H1 (cell line): ENCODE results near the gene KCNQ1. TPM values are rescaled to one million over a fixed set of nuclear protein-coding genes. Genes with fewer than 3 reads are reported as not detected.

Source experiments
- CTCF ChIA-PET: fragments of 300-600 bp; sonication (Branson Sonifier 250); formaldehyde crosslinking; loops from one replicate; lab custom pipeline; 2021; ENCODE audit not compliant: partially characterized antibody; lab: Charles Lee
- POLR2A ChIA-PET: fragments of 300-600 bp; sonication (Branson Sonifier 250); formaldehyde crosslinking; loops from one replicate; lab custom pipeline; 2021; ENCODE audit warnings: inconsistent platforms; ENCODE audit not compliant: partially characterized antibody; lab: Charles Lee
- DNase-seq, 2 experiments: peaks; one replicate each; pipeline versions ENCODE4 v3.0.0 to v3.0.0-alpha.2; 2010 to 2022; ENCODE audit warnings: low spot score in 2 of 2, low read depth in 1 of 2, mixed read lengths in 1 of 2
- FAIRE-seq: peaks from 2 replicates; lab custom pipeline; 2011; peaks lifted over from hg19 to GRCh38; lab: Jason Lieb, UNC
- H2AFZ ChIP-seq: 2 replicates; pipeline ENCODE4 v1.8.1; 2012; ENCODE audit warnings: low read length, inconsistent platforms
- H2AK5ac ChIP-seq: 2 replicates; pipeline ENCODE4 v1.6.1; 2013; ENCODE audit warnings: low read depth, low read length
- H2BK120ac ChIP-seq: replicated peaks from 2 replicates; pipeline ENCODE3; 2013; ENCODE audit warnings: low read depth, low read length, inconsistent platforms
- H2BK12ac ChIP-seq: 2 replicates; pipeline ENCODE4 v1.6.1; 2013; ENCODE audit warnings: low read depth, low read length
- H2BK15ac ChIP-seq: 2 replicates; pipeline ENCODE4 v1.6.1; 2013; ENCODE audit warnings: low read length
- H2BK20ac ChIP-seq: 2 replicates; pipeline ENCODE4 v1.6.1; 2013; ENCODE audit warnings: low read length
- H2BK5ac ChIP-seq: 2 replicates; pipeline ENCODE4 v1.6.1; 2013; ENCODE audit warnings: low read depth, low read length
- H3K14ac ChIP-seq: 2 replicates; pipeline ENCODE4 v1.6.1; 2013; ENCODE audit warnings: inconsistent platforms; ENCODE audit not compliant: insufficient read length
- H3K18ac ChIP-seq: 2 replicates; pipeline ENCODE4 v1.6.1; 2013; ENCODE audit warnings: low read length; ENCODE audit errors: extremely low read depth
- H3K23ac ChIP-seq: 2 replicates; pipeline ENCODE4 v1.6.1; 2013; ENCODE audit warnings: inconsistent platforms; ENCODE audit not compliant: insufficient read length
- H3K23me2 ChIP-seq: 2 replicates; pipeline ENCODE4 v1.6.1; 2013; ENCODE audit warnings: low read depth, low read length
- H3K27ac ChIP-seq: 2 replicates; pipeline ENCODE4 v1.6.1; 2011; ENCODE audit warnings: low read depth, low read length, inconsistent platforms
- H3K27me3 ChIP-seq, 4 experiments: replicated peaks in 1 of 4; 1 replicate in 1 of 4; 2 replicates in 3 of 4; pipeline versions ENCODE4 v1.6.1 to v1.8.1; 2011 to 2013; ENCODE audit warnings: low read length in 3 of 4, mild to moderate bottlenecking in 3 of 4, inconsistent platforms in 2 of 4, mixed read lengths in 2 of 4, moderate library complexity in 1 of 4; ENCODE audit not compliant: control insufficient read depth in 3 of 4, insufficient read depth in 3 of 4; ENCODE audit errors: extremely low read depth in 1 of 4
- H3K36me3 ChIP-seq, 4 experiments: 2 replicates each; pipeline versions ENCODE4 v1.6.1 to v1.8.1; 2011 to 2013; ENCODE audit warnings: mild to moderate bottlenecking in 4 of 4, low read length in 3 of 4, moderate library complexity in 2 of 4, control low read depth in 1 of 4, inconsistent platforms in 1 of 4; ENCODE audit not compliant: insufficient read depth in 4 of 4, control insufficient read depth in 2 of 4
- H3K4ac ChIP-seq: replicated peaks from 2 replicates; pipeline ENCODE3; 2013; ENCODE audit warnings: low read length, low read depth, mixed read lengths, inconsistent platforms; ENCODE audit not compliant: insufficient read length
- H3K4me1 ChIP-seq, 4 experiments: replicated peaks in 1 of 4; 1 replicate in 1 of 4; 2 replicates in 3 of 4; pipeline versions ENCODE4 v1.6.1 to v1.8.1; 2011 to 2013; ENCODE audit warnings: low read length in 3 of 4, inconsistent platforms in 2 of 4, mixed read lengths in 1 of 4; ENCODE audit not compliant: insufficient read depth in 4 of 4, control insufficient read depth in 3 of 4
- H3K4me2 ChIP-seq, 2 experiments: 2 replicates each; pipeline versions ENCODE4 v1.6.1 to v1.8.1; 2011 to 2013; ENCODE audit warnings: low read depth in 2 of 2, low read length in 2 of 2, control low read depth in 1 of 2, inconsistent platforms in 1 of 2, mild to moderate bottlenecking in 1 of 2; ENCODE audit not compliant: insufficient read depth in 1 of 2
- H3K4me3 ChIP-seq, 4 experiments: fragments of 200-600, 300-600 bp in 1 of 4; sonication (generic), shearing (Covaris generic), sonication (Bioruptor Twin) in 1 of 4; 2 replicates each; pipeline versions ENCODE4 v1.5.1 to v1.8.1; 2011 to 2016; ENCODE audit warnings: low read length in 4 of 4, low read depth in 3 of 4, control low read depth in 2 of 4, inconsistent platforms in 2 of 4, mild to moderate bottlenecking in 2 of 4, mixed read lengths in 1 of 4, moderate library complexity in 1 of 4; ENCODE audit not compliant: insufficient read depth in 2 of 4; ENCODE audit errors: extremely low read depth in 1 of 4
- H3K56ac ChIP-seq: replicated peaks from 2 replicates; pipeline ENCODE3; 2013; ENCODE audit warnings: low read depth, mild to moderate bottlenecking, mixed read lengths, low read length, inconsistent platforms; ENCODE audit not compliant: insufficient read length
- H3K79me1 ChIP-seq: 2 replicates; pipeline ENCODE4 v1.6.1; 2013; ENCODE audit warnings: low read depth, low read length, control low read depth
- H3K79me2 ChIP-seq, 2 experiments: 2 replicates each; pipeline versions ENCODE4 v1.6.1 to v1.8.1; 2012 to 2013; ENCODE audit warnings: low read length in 2 of 2, mild to moderate bottlenecking in 2 of 2, inconsistent platforms in 1 of 2; ENCODE audit not compliant: insufficient read depth in 2 of 2, control insufficient read depth in 1 of 2
- H3K9ac ChIP-seq, 4 experiments: replicated peaks in 1 of 4; 1 replicate in 1 of 4; 2 replicates in 3 of 4; pipeline versions ENCODE4 v1.6.1 to v1.8.1; 2011 to 2013; ENCODE audit warnings: low read depth in 3 of 4, low read length in 3 of 4, control low read depth in 2 of 4, mild to moderate bottlenecking in 2 of 4, moderate library complexity in 2 of 4, inconsistent platforms in 1 of 4; ENCODE audit errors: extremely low read depth in 1 of 4
- H3K9me3 ChIP-seq, 2 experiments: 2 replicates each; pipeline versions ENCODE4 v1.6.1 to v1.8.1; 2012 to 2013; ENCODE audit warnings: mild to moderate bottlenecking in 2 of 2, moderate library complexity in 2 of 2, control low read depth in 1 of 2, inconsistent platforms in 1 of 2, low read depth in 1 of 2, low read length in 1 of 2, mixed read lengths in 1 of 2; ENCODE audit not compliant: insufficient read depth in 2 of 2
- H4K20me1 ChIP-seq, 2 experiments: replicated peaks in 1 of 2; 2 replicates each; pipeline versions ENCODE3 to v1.8.1; 2011 to 2013; ENCODE audit warnings: inconsistent platforms in 2 of 2, low read length in 2 of 2, mild to moderate bottlenecking in 1 of 2; ENCODE audit not compliant: insufficient read depth in 2 of 2, control insufficient read depth in 1 of 2
- H4K5ac ChIP-seq: 2 replicates; pipeline ENCODE4 v1.6.1; 2013; ENCODE audit warnings: low read length, low read depth, mixed read lengths, inconsistent platforms; ENCODE audit not compliant: insufficient read length
- H4K8ac ChIP-seq: 2 replicates; pipeline ENCODE4 v1.8.0; 2013; ENCODE audit warnings: mild to moderate bottlenecking, moderate library complexity, low read length, inconsistent platforms; ENCODE audit not compliant: insufficient read depth; ENCODE audit errors: extremely low read depth
- H4K91ac ChIP-seq: replicated peaks from 2 replicates; pipeline ENCODE3; 2013; ENCODE audit warnings: low read length, mixed read lengths, inconsistent platforms; ENCODE audit not compliant: insufficient read length
- BACH1 ChIP-seq: IDR thresholded peaks from 2 replicates; pipeline ENCODE4 v1.6.1; 2012; ENCODE audit warnings: low read length, improper control_type of control experiment
- BRCA1 ChIP-seq: IDR thresholded peaks from 2 replicates; pipeline ENCODE4 v1.6.1; 2012; ENCODE audit warnings: low read depth, low read length, improper control_type of control experiment
- FOSL1 ChIP-seq: IDR thresholded peaks from 2 replicates; pipeline ENCODE4 v1.6.1; 2011; ENCODE audit warnings: mild to moderate bottlenecking, low read depth, low read length, moderate library complexity; ENCODE audit not compliant: insufficient read depth
- GABPA ChIP-seq: IDR thresholded peaks from 2 replicates; pipeline ENCODE4 v1.6.1; 2011; ENCODE audit warnings: mild to moderate bottlenecking, low read length, moderate library complexity, borderline replicate concordance; ENCODE audit not compliant: insufficient read depth
- GTF2F1 ChIP-seq: IDR thresholded peaks from 2 replicates; pipeline ENCODE4 v1.6.1; 2012; ENCODE audit warnings: low read depth, low read length, improper control_type of control experiment, borderline replicate concordance
- MAFK ChIP-seq: IDR thresholded peaks from 2 replicates; pipeline ENCODE4 v1.6.1; 2012; ENCODE audit warnings: low read depth, mild to moderate bottlenecking, improper control_type of control experiment, low read length
- NRF1 ChIP-seq: IDR thresholded peaks from 2 replicates; pipeline ENCODE4 v1.6.1; 2011; ENCODE audit warnings: mild to moderate bottlenecking, low read depth, low read length, improper control_type of control experiment
- POLR2A ChIP-seq, 2 experiments: IDR thresholded peaks; 1 replicate in 1 of 2; 2 replicates in 1 of 2; pipeline ENCODE4 v1.6.1; 2011; ENCODE audit warnings: low read depth in 2 of 2, low read length in 2 of 2, mild to moderate bottlenecking in 2 of 2; ENCODE audit errors: control extremely low read depth in 1 of 2
- RXRA ChIP-seq: IDR thresholded peaks from 2 replicates; pipeline ENCODE4 v1.6.1; 2011; ENCODE audit warnings: low read depth, mild to moderate bottlenecking, low read length, moderate library complexity; ENCODE audit not compliant: insufficient read depth
- SAP30 ChIP-seq: fragments of 300-600 bp; sonication (generic); IDR thresholded peaks from 2 replicates; pipeline ENCODE4 v1.7.1; 2012; ENCODE audit warnings: low read length, moderate library complexity, mild to moderate bottlenecking, inconsistent platforms; ENCODE audit not compliant: insufficient read depth, insufficient replicate concordance
- SIRT6 ChIP-seq: IDR thresholded peaks from one replicate; pipeline ENCODE4 v1.7.1; 2012; ENCODE audit warnings: low read length, inconsistent platforms
- SIX5 ChIP-seq: IDR thresholded peaks from 2 replicates; pipeline ENCODE4 v1.6.1; 2011; ENCODE audit warnings: mild to moderate bottlenecking, low read depth, low read length
- SP2 ChIP-seq: IDR thresholded peaks from 2 replicates; pipeline ENCODE4 v1.6.1; 2012; ENCODE audit warnings: mild to moderate bottlenecking, low read length, inconsistent platforms
- WGBS, 2 experiments: shearing (Covaris generic) in 1 of 2; methylation state at CpG; one replicate each; pipeline versions ENCODE4 v1.1.6 to v1.1.7; 2013 to 2015; ENCODE audit warnings: low lambda C conversion rate in 2 of 2, mixed read lengths in 2 of 2, inconsistent platforms in 1 of 2, low coverage in 1 of 2, missing lambda C conversion rate in 1 of 2; ENCODE audit not compliant: insufficient replicate concordance in 2 of 2, insufficient coverage in 1 of 2, insufficient read length in 1 of 2; ENCODE audit errors: extremely low coverage in 1 of 2, missing lambda C conversion rate in 1 of 2; 5-methylcytosine and 5-hydroxymethylcytosine counted together
- polyA plus RNA-seq, 7 experiments: library from polyadenylated mRNA; depleted of rRNA in 3 of 7; stranded (reverse) in 5 of 7; unstranded in 2 of 7; fragments of >200 nt in 5 of 7; fragments of 200-250 nt in 2 of 7; gene quantifications; 1 replicate in 5 of 7; 2 replicates in 1 of 7; 4 replicates in 1 of 7; pipeline versions ENCODE4 v1.2.1 to v1.2.3, GENCODE V29; 2011 to 2013; ENCODE audit warnings: missing spikeins in 2 of 7, mixed read lengths in 2 of 7
- total RNA-seq: library from RNA; stranded (reverse); fragmentation: NEBNext Ultra II Directional; extraction: Animal tissue kit (Norgen Biotek cat#: 25700); gene quantifications from 2 replicates; pipeline ENCODE4 v1.2.1, GENCODE V29; 2021

KCNQ1 gene
- total and polyA plus RNA-seq, 2 of the 8 experiments (the other 6 are each of a cell fraction or from before 2014, with no cell fraction given), result 1.9 to 2.0 TPM

- no peak overlapping the region for H3K14ac ChIP-seq
- no peak for FAIRE-seq
- H2AFZ ChIP-seq, result no peak overlapping the region
- no peak overlapping the region for H3K18ac ChIP-seq
- no peaks in the 10 kb centered on the region for H3K79me2 ChIP-seq
- no peak for DNase-seq
- peaks cover 0 to 22% (median 14%) of the 10 kb centered on the region in 4 experiments; a peak in 5 of 7 replicates for H3K27me3 ChIP-seq
- H2BK5ac ChIP-seq, result no peak overlapping the region
- H3K79me1 ChIP-seq, result no peaks in the 10 kb centered on the region
- no peak overlapping the region for H2BK20ac ChIP-seq
- H3K4me2 ChIP-seq, result no peak overlapping the region
- H3K36me3 ChIP-seq, result no peaks in the 10 kb centered on the region
- H2AK5ac ChIP-seq, result no peak overlapping the region
- H3K27ac ChIP-seq, result no peak overlapping the region
- no peaks in the 10 kb centered on the region; a peak in 1 of 4 replicates for H3K9me3 ChIP-seq
- peaks cover 0 to 4% (median 0%) of the 10 kb centered on the region in 4 experiments; a peak in 1 of 7 replicates for H3K4me1 ChIP-seq
- H2BK12ac ChIP-seq, result no peak overlapping the region
- 91% methylated on average over 17 of the region's 18 CpGs; no CpG with 5 or more reads in 1 of the 2 experiments for WGBS, 2 experiments
- ChIA-PET CTCF (interaction anchor here (0.8 to 1.8 kb wide), 2 partner anchors 153 to 208 kb away, joined by 3 to 4 read pairs; no protein-coding TSS in a partner anchor), POLR2A (no interaction called here)
- peaks cover 0 to 4% of the 10 kb centered on the region in 2 experiments for H4K20me1 ChIP-seq
- no peak overlapping the region for H3K4me3 ChIP-seq
- no peak overlapping the region for H4K91ac ChIP-seq
- H3K9ac ChIP-seq, result no peak overlapping the region
- H3K23ac ChIP-seq, result no peak overlapping the region
- H3K56ac ChIP-seq, result no peak overlapping the region
- H4K8ac ChIP-seq, result no peak overlapping the region
- H2BK15ac ChIP-seq, result no peak overlapping the region
- no peaks in the 10 kb centered on the region for H3K23me2 ChIP-seq
- no peak overlapping the region for H3K4ac ChIP-seq
- no peak overlapping the region for H2BK120ac ChIP-seq
- H4K5ac ChIP-seq, result no peak overlapping the region
- TF ChIP-seq BACH1, result no peak
- no peak for TF ChIP-seq RXRA
- no peak for TF ChIP-seq BRCA1
- TF ChIP-seq GTF2F1, result no peak
- TF ChIP-seq SP2, result no peak
- TF ChIP-seq GABPA, result no peak
- no peak for TF ChIP-seq SIX5
- no peak for TF ChIP-seq SIRT6
- no peak for TF ChIP-seq POLR2A (IDR thresholded peaks at IDR 0.05; ENCODE audit: control extremely low read depth in 1 of 2, low read depth in 2 of 2, low read length in 2 of 2)
- no peak for TF ChIP-seq NRF1
- TF ChIP-seq MAFK, result no peak
- no peak for TF ChIP-seq FOSL1
- no peak for TF ChIP-seq SAP30
These were observed 294.9 kb downstream of the KCNQ1 start for GRCh38 chr11:2739531-2740274.
